Measurements from ENCODE around the gene SLC41A1.

The SLC41A1 gene

GRCh38 chr1:205766038-205766437 is 47.0 kb downstream of the SLC41A1 start:
- DNase-seq (ENCODE audit: low read depth), result no peak
- no peak overlapping the region for H3K4me3 ChIP-seq (ENCODE audit: control insufficient read depth, low read depth, low read length)
- TF ChIP-seq CTCF (IDR thresholded peaks at IDR 0.05; ENCODE audit: control insufficient read depth, insufficient read depth, low read depth, low read length, missing control alignments), result no peak

- no peak for TF ChIP-seq CTCF (IDR thresholded peaks at IDR 0.05; ENCODE audit: control insufficient read depth, insufficient read depth, low read depth, low read length, missing control alignments)
- no peak for DNase-seq (ENCODE audit: low read depth)
- no peak overlapping the region for H3K4me3 ChIP-seq (ENCODE audit: control insufficient read depth, low read depth, low read length)
Measured at GRCh38 chr1:205764578-205764977, 48.4 kb downstream of the SLC41A1 start.

- no peak overlapping the region for H3K4me3 ChIP-seq (ENCODE audit: control insufficient read depth, low read depth, low read length)
- no peak for TF ChIP-seq CTCF (IDR thresholded peaks at IDR 0.05; ENCODE audit: control insufficient read depth, insufficient read depth, low read depth, low read length, missing control alignments)
- no peak for DNase-seq (ENCODE audit: low read depth)
Measured at GRCh38 chr1:205763980-205764379, 49.0 kb downstream of the SLC41A1 start.

- DNase-seq (ENCODE audit: low read depth), result no peak
- TF ChIP-seq CTCF (IDR thresholded peaks at IDR 0.05; ENCODE audit: control insufficient read depth, insufficient read depth, low read depth, low read length, missing control alignments), result no peak
Measured at GRCh38 chr1:205760606-205761005, 52.4 kb downstream of the SLC41A1 start.

GRCh38 chr1:205756552-205756951 is 56.4 kb downstream of the SLC41A1 start:
- no peak for TF ChIP-seq CTCF (IDR thresholded peaks at IDR 0.05; ENCODE audit: control insufficient read depth, insufficient read depth, low read depth, low read length, missing control alignments)
- DNase-seq (ENCODE audit: low read depth), result no peak
- H3K4me3 ChIP-seq (ENCODE audit: control insufficient read depth, low read depth, low read length), result no peak overlapping the region

More at GRCh38 chr1:205760606-205761005, 52.4 kb downstream of the SLC41A1 start:
- H3K4me3 ChIP-seq (ENCODE audit: control insufficient read depth, low read depth, low read length), result no peak overlapping the region

- no peak for TF ChIP-seq CTCF (IDR thresholded peaks at IDR 0.05; ENCODE audit: control insufficient read depth, insufficient read depth, low read depth, low read length, missing control alignments)
- DNase-seq (ENCODE audit: low read depth), result no peak
- no peak overlapping the region for H3K4me3 ChIP-seq (ENCODE audit: control insufficient read depth, low read depth, low read length)
Measured at GRCh38 chr1:205754857-205755256, 58.1 kb downstream of the SLC41A1 start.
